CD14-positive monocyte (primary cell): ENCODE measurements around the gene BCAR1. TPM values are rescaled to one million over a fixed set of nuclear protein-coding genes. Genes with fewer than 3 reads are reported as not detected.

Experiments used
- DNase-seq, 3 donors: peaks; one replicate each; pipeline ENCODE4 v3.0.0-alpha.2; 2011 to 2022
- H2AFZ ChIP-seq: 2 replicates; pipeline ENCODE4 v1.6.0; 2012; ENCODE audit warnings: mild to moderate bottlenecking, low read depth, low read length, inconsistent platforms; ENCODE audit not compliant: insufficient read depth, poor library complexity, severe bottlenecking
- H3K27ac ChIP-seq, 2 donors: 1 replicate in 1 of 2; 2 replicates in 1 of 2; pipeline ENCODE4 v1.5.1; 2012 to 2013; ENCODE audit warnings: low read length in 2 of 2, control low read depth in 1 of 2, inconsistent platforms in 1 of 2, low read depth in 1 of 2, mild to moderate bottlenecking in 1 of 2
- H3K27me3 ChIP-seq, 2 donors: one replicate each; pipeline versions ENCODE4 v1.6.0 to v1.6.1; 2011 to 2013; ENCODE audit warnings: low read length in 2 of 2; ENCODE audit not compliant: control insufficient read depth in 2 of 2, insufficient read depth in 2 of 2
- H3K36me3 ChIP-seq, 2 donors: replicated peaks in 1 of 2; 1 replicate in 1 of 2; 2 replicates in 1 of 2; pipeline versions ENCODE4 v1.5.1 to v1.6.1; 2012 to 2013; ENCODE audit warnings: low read length in 2 of 2, control low read depth in 1 of 2, inconsistent platforms in 1 of 2, mild to moderate bottlenecking in 1 of 2; ENCODE audit not compliant: insufficient read depth in 2 of 2, control insufficient read depth in 1 of 2
- H3K4me1 ChIP-seq, 2 donors: 1 replicate in 1 of 2; 2 replicates in 1 of 2; pipeline versions ENCODE4 v1.5.1 to v1.6.1; 2012 to 2013; ENCODE audit warnings: low read length in 2 of 2, control low read depth in 1 of 2, inconsistent platforms in 1 of 2, mild to moderate bottlenecking in 1 of 2, moderate library complexity in 1 of 2; ENCODE audit not compliant: insufficient read depth in 2 of 2, control insufficient read depth in 1 of 2
- H3K4me2 ChIP-seq: replicated peaks from 2 replicates; pipeline ENCODE3; 2012; ENCODE audit warnings: low read length, moderate library complexity, mild to moderate bottlenecking; ENCODE audit not compliant: poor library complexity, severe bottlenecking; ENCODE audit errors: extremely low read depth
- H3K4me3 ChIP-seq, 3 experiments: fragments of 200-600 bp in 1 of 3; sonication (generic) in 1 of 3; replicated peaks in 1 of 3; 1 replicate in 2 of 3; 2 replicates in 1 of 3; pipeline ENCODE4 v1.5.1; 2011 to 2013; ENCODE audit warnings: low read length in 3 of 3, mild to moderate bottlenecking in 3 of 3, control low read depth in 2 of 3, low read depth in 2 of 3, inconsistent platforms in 1 of 3, moderate library complexity in 1 of 3
- H3K79me2 ChIP-seq: 2 replicates; pipeline ENCODE4 v1.6.0; 2012; ENCODE audit warnings: mild to moderate bottlenecking, control low read depth, inconsistent platforms, low read length, moderate library complexity; ENCODE audit not compliant: insufficient read depth
- H3K9ac ChIP-seq: 2 replicates; pipeline ENCODE4 v1.6.0; 2017; ENCODE audit warnings: low read length, mild to moderate bottlenecking; ENCODE audit not compliant: insufficient read depth, poor library complexity, severe bottlenecking
- H3K9me3 ChIP-seq, 2 donors: replicated peaks in 1 of 2; 1 replicate in 1 of 2; 2 replicates in 1 of 2; pipeline versions ENCODE4 v1.5.1 to v1.6.1; 2012 to 2013; ENCODE audit warnings: low read length in 2 of 2, control low read depth in 1 of 2; ENCODE audit not compliant: control insufficient read depth in 1 of 2, insufficient read depth in 1 of 2
- H4K20me1 ChIP-seq: 2 replicates; pipeline ENCODE4 v1.6.0; 2012; ENCODE audit warnings: mild to moderate bottlenecking, low read length, control low read depth, moderate library complexity; ENCODE audit not compliant: insufficient read depth
- H3K27ac Mint-ChIP-seq, 7 donors: one replicate each; pipeline ENCODE4 v1.8.0; 2020; ENCODE audit warnings: mild to moderate bottlenecking in 7 of 7, mixed read lengths in 7 of 7, moderate library complexity in 6 of 7, inconsistent platforms in 2 of 7
- H3K27me3 Mint-ChIP-seq, 3 donors: one replicate each; pipeline ENCODE4 v1.8.0; 2021 to 2022; ENCODE audit warnings: low read depth in 3 of 3, mild to moderate bottlenecking in 3 of 3, mixed read lengths in 3 of 3, moderate library complexity in 3 of 3, inconsistent platforms in 1 of 3
- H3K36me3 Mint-ChIP-seq, 2 donors: one replicate each; pipeline ENCODE4 v1.8.0; 2020; ENCODE audit warnings: mixed read lengths in 2 of 2, inconsistent platforms in 1 of 2, mild to moderate bottlenecking in 1 of 2
- H3K4me1 Mint-ChIP-seq: one replicate; pipeline ENCODE4 v1.8.0; 2020; ENCODE audit warnings: mild to moderate bottlenecking, mixed read lengths
- H3K4me3 Mint-ChIP-seq, 2 donors: one replicate each; pipeline ENCODE4 v1.8.0; 2020; ENCODE audit warnings: mild to moderate bottlenecking in 2 of 2, mixed read lengths in 2 of 2, moderate library complexity in 1 of 2
- H3K9me3 Mint-ChIP-seq, 7 donors: one replicate each; pipeline ENCODE4 v1.8.0; 2020 to 2022; ENCODE audit warnings: mixed read lengths in 7 of 7, mild to moderate bottlenecking in 6 of 7, moderate library complexity in 6 of 7, inconsistent platforms in 2 of 7
- WGBS: methylation state at CpG from one replicate; pipeline ENCODE4 v1.1.5; 2013; ENCODE audit warnings: missing lambda C conversion rate; ENCODE audit not compliant: insufficient coverage; 5-methylcytosine and 5-hydroxymethylcytosine counted together
- intact Hi-C, 2 donors: fragments of 100-400 bp; cut with micrococcal nuclease; formaldehyde crosslinking; loops; one replicate each; pipeline versions ENCODE4 v1.15.0 to v1.15.1; 2023
- polyA plus RNA-seq, 3 donors: library from polyadenylated mRNA; depleted of rRNA in 1 of 3; unstranded in 2 of 3; stranded (reverse) in 1 of 3; fragments of 300-500 nt in 2 of 3; fragments of >200 nt in 1 of 3; fragmentation: Illumina TruSeq in 2 of 3; gene quantifications; 1 replicate in 2 of 3; 2 replicates in 1 of 3; pipeline ENCODE4 v1.2.3, GENCODE V29; 2012 to 2021
- TF ChIP-seq, protein P1 (sequence below): fragments of 200-600 bp; IDR thresholded peaks from one replicate; pipeline ENCODE4 v1.8.0; 2022; ENCODE audit warnings: antibody characterized with exemption, mild to moderate bottlenecking

The BCAR1 gene
- polyA plus RNA-seq, 3 donors: not detected

DNA sequence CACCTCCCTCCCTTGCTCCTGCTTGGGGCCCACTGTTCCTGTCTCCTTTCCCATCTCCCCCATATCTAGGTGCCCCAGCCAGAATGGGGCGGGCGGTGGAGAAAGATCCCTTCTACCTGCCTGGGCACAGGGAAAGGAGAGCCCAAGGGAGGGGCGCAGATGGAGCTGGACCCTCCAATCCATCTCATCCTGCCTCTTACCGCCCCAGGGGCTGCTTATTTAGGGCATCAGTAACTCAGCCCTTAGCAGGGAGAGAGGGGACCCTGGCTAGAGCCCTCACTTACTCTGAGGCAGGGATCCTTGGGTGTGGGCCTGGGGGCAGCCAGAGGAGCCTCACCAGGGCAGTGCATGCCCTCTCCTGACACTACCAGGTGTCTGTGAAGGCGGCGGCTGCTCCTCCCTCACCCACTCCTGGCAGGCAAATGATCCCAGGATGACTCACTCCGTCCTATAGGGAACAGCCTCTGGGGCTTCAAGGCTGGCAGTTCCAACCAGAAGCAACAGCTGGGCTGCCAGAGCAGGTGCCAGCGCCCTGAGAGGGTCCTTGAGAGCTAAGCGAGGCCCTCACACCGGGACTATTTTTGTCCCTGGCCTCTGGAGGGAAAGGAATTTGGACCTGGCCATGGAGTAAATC, 16.3 kb upstream of the BCAR1 start:
- no peak overlapping the region for H3K27ac ChIP-seq

GRCh38 chr16:75266738-75267630, 15.6 kb upstream of the BCAR1 start:
- WGBS: 79% methylated on average over 18 of the region's 27 CpGs
- Mint-ChIP-seq H3K4me3 (peak overlapping the region; percentile 73 to 86), H3K27me3 (peaks cover 73 to 93% (median 84%) of the 10 kb centered on the region in 3 donors), H3K9me3 (peaks cover 0 to 19% (median 2%) of the 10 kb centered on the region in 7 donors), H3K36me3 (peaks cover 0 to 1% of the 10 kb centered on the region in 2 donors), H3K4me1 (peaks cover 6% of the 10 kb centered on the region), H3K27ac (no peak overlapping the region)
- Histone ChIP-seq H2AFZ (no peak overlapping the region), H3K9me3 (peaks cover 3 to 4% of the 10 kb centered on the region in 2 donors), H3K4me1 (peaks cover 1 to 5% of the 10 kb centered on the region in 2 donors), H3K9ac (no peak overlapping the region), H4K20me1 (no peaks in the 10 kb centered on the region), H3K27me3 (peaks cover 30 to 85% of the 10 kb centered on the region in 2 donors), H3K36me3 (no peaks in the 10 kb centered on the region), H3K79me2 (no peaks in the 10 kb centered on the region), H3K27ac (no peak overlapping the region), H3K4me3 (no peak overlapping the region), H3K4me2 (no peak overlapping the region)
- TF ChIP-seq, protein P1, sequence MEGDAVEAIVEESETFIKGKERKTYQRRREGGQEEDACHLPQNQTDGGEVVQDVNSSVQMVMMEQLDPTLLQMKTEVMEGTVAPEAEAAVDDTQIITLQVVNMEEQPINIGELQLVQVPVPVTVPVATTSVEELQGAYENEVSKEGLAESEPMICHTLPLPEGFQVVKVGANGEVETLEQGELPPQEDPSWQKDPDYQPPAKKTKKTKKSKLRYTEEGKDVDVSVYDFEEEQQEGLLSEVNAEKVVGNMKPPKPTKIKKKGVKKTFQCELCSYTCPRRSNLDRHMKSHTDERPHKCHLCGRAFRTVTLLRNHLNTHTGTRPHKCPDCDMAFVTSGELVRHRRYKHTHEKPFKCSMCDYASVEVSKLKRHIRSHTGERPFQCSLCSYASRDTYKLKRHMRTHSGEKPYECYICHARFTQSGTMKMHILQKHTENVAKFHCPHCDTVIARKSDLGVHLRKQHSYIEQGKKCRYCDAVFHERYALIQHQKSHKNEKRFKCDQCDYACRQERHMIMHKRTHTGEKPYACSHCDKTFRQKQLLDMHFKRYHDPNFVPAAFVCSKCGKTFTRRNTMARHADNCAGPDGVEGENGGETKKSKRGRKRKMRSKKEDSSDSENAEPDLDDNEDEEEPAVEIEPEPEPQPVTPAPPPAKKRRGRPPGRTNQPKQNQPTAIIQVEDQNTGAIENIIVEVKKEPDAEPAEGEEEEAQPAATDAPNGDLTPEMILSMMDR: no peak
- intact Hi-C loops: no loop called here
- no peak for DNase-seq

More for the DNA sequence above, 16.3 kb upstream of the BCAR1 start:
- no peaks in the 10 kb centered on the region for H3K36me3 ChIP-seq
- no peak for DNase-seq
- WGBS: 89% methylated on average over 4 of the region's 10 CpGs
- no peak overlapping the region for H3K4me2 ChIP-seq
- no peaks in the 10 kb centered on the region for H3K79me2 ChIP-seq
- no peak overlapping the region for H3K9ac ChIP-seq
- H3K36me3 Mint-ChIP-seq: peaks cover 0 to 1% of the 10 kb centered on the region in 2 donors
- H3K27ac Mint-ChIP-seq: no peak overlapping the region
- H3K9me3 Mint-ChIP-seq: peaks cover 0 to 19% (median 3%) of the 10 kb centered on the region in 7 donors
- peaks cover 32 to 84% of the 10 kb centered on the region in 2 donors for H3K27me3 ChIP-seq
- no peaks in the 10 kb centered on the region for H4K20me1 ChIP-seq
- intact Hi-C loops: no loop called here
- H3K4me1 Mint-ChIP-seq: peaks cover 12% of the 10 kb centered on the region
- TF ChIP-seq, protein P1: no peak
- peaks cover 3 to 4% of the 10 kb centered on the region in 2 donors for H3K9me3 ChIP-seq
- no peak overlapping the region for H2AFZ ChIP-seq
- peaks cover 73 to 93% (median 84%) of the 10 kb centered on the region in 3 donors for H3K27me3 Mint-ChIP-seq
- H3K4me3 Mint-ChIP-seq: peak overlapping the region in 1 of 2 donors; percentile 26
- H3K4me1 ChIP-seq: peaks cover 6 to 10% of the 10 kb centered on the region in 2 donors
- no peak overlapping the region for H3K4me3 ChIP-seq
